ENCODE data around the gene TMEM175. TPM values are rescaled to one million over a fixed set of nuclear protein-coding genes. Genes with fewer than 3 reads are reported as not detected.

TMEM175 gene
- total and polyA plus RNA-seq, 2 of the 13 experiments (the other 11 are each of a cell fraction or from before 2014, with no cell fraction given): 5.1 to 9.9 TPM

DNA sequence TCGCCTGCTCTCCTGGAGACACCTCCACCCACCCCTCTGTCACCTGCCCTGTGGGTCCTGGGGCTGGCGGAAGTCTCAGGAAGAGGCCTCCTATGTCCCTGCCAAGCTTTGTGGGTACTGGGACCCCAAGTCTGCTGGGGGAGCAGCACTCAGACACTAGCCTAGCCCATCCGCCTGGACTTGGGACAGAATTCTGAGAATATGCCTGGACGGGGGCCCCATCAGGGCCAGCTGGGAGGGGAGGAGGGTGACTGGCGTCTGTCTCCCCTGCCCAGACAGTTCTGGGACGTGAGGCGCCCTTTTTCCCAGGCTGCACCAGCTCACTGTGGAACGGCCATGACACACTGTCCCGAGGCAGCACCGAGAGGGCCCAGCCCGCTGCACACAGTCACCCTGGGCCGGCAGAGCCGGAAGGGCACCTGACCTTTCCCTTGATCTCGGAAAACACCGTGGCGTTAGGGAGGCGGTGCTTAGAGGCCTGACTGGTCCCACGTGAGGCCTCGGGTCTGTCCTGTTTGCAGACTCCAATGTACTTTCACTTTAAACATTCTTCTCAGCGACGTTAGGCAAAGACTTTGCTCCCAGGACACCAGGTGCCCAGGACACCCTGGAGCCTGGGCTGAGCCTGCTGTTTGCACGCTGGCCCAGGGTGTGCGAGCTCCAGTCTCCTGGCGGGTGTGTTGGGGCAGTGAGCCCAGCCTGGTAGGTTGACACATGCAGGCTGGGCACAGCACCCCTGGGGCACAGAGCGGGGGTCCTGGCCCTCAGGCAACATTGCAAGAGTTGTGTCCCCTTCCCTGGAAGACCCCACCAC, 60.2 kb downstream of the TMEM175 start (continued):
- TF ChIP-seq HMG20A (CRISPR knock-in tag; IDR thresholded peaks at IDR 0.05; ENCODE audit: borderline replicate concordance): peak; percentile 82; the same call in 1 of the 2 replicates
- no peak for TF ChIP-seq STAT5B (CRISPR knock-in tag; IDR thresholded peaks at IDR 0.05)
- TF ChIP-seq, protein P1, sequence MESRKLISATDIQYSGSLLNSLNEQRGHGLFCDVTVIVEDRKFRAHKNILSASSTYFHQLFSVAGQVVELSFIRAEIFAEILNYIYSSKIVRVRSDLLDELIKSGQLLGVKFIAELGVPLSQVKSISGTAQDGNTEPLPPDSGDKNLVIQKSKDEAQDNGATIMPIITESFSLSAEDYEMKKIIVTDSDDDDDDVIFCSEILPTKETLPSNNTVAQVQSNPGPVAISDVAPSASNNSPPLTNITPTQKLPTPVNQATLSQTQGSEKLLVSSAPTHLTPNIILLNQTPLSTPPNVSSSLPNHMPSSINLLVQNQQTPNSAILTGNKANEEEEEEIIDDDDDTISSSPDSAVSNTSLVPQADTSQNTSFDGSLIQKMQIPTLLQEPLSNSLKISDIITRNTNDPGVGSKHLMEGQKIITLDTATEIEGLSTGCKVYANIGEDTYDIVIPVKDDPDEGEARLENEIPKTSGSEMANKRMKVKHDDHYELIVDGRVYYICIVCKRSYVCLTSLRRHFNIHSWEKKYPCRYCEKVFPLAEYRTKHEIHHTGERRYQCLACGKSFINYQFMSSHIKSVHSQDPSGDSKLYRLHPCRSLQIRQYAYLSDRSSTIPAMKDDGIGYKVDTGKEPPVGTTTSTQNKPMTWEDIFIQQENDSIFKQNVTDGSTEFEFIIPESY (CRISPR knock-in tag; IDR thresholded peaks at IDR 0.05): peak; percentile 67
- TF ChIP-seq HCFC1 (IDR thresholded peaks at IDR 0.05; ENCODE audit: low read depth, low read length): no peak
- 0 out of 2 replicates have a peak, but pooled peaks have one; percentile 12 for TF ChIP-seq KLF12 (CRISPR knock-in tag; IDR thresholded peaks at IDR 0.05; ENCODE audit: borderline replicate concordance)
- 0 out of 2 replicates have a peak, but pooled peaks have one; percentile 32 for TF ChIP-seq WIZ (CRISPR knock-in tag; IDR thresholded peaks at IDR 0.05)
- TF ChIP-seq ZC3H13 (CRISPR knock-in tag; IDR thresholded peaks at IDR 0.05): peak; percentile 93
- no peak for TF ChIP-seq SNAI1 (CRISPR knock-in tag; IDR thresholded peaks at IDR 0.05; ENCODE audit: borderline replicate concordance)
- peak; percentile 48; the same call in 1 of the 2 replicates for TF ChIP-seq PHF8 (CRISPR knock-in tag; IDR thresholded peaks at IDR 0.05)
- no peak for TF ChIP-seq ZFYVE20 (CRISPR knock-in tag; IDR thresholded peaks at IDR 0.05; ENCODE audit: borderline replicate concordance, low read depth)
- peak; percentile 87; the same call in 1 of the 2 replicates for TF ChIP-seq ZNF788 (CRISPR knock-in tag; IDR thresholded peaks at IDR 0.05; ENCODE audit: borderline replicate concordance)
- TF ChIP-seq SETDB1 (CRISPR knock-in tag; IDR thresholded peaks at IDR 0.05; ENCODE audit: borderline replicate concordance): no peak
- no peak for TF ChIP-seq ZSCAN30 (CRISPR knock-in tag; IDR thresholded peaks at IDR 0.05)
- TF ChIP-seq YEATS2 (CRISPR knock-in tag; IDR thresholded peaks at IDR 0.05; ENCODE audit: borderline replicate concordance): peak; percentile 82
- TF ChIP-seq ZNF263 (CRISPR knock-in tag; IDR thresholded peaks at IDR 0.05): no peak; the same call in 1 of the 2 replicates
- no peak for TF ChIP-seq CHCHD3 (CRISPR knock-in tag; IDR thresholded peaks at IDR 0.05)
- TF ChIP-seq, protein P2, sequence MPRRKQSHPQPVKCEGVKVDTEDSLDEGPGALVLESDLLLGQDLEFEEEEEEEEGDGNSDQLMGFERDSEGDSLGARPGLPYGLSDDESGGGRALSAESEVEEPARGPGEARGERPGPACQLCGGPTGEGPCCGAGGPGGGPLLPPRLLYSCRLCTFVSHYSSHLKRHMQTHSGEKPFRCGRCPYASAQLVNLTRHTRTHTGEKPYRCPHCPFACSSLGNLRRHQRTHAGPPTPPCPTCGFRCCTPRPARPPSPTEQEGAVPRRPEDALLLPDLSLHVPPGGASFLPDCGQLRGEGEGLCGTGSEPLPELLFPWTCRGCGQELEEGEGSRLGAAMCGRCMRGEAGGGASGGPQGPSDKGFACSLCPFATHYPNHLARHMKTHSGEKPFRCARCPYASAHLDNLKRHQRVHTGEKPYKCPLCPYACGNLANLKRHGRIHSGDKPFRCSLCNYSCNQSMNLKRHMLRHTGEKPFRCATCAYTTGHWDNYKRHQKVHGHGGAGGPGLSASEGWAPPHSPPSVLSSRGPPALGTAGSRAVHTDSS (CRISPR knock-in tag; conservative IDR thresholded peaks at IDR 0.05): no peak
- no peak for TF ChIP-seq ZNF570 (CRISPR knock-in tag; IDR thresholded peaks at IDR 0.05; ENCODE audit: borderline replicate concordance)
- peak; percentile 85 for TF ChIP-seq GATAD1 (CRISPR knock-in tag; IDR thresholded peaks at IDR 0.05)

All from HepG2 (cell line).